HFF-Myc (cell line): ENCODE data around the gene C6orf118.

Source experiments
- DNase-seq: peaks from one replicate; pipeline ENCODE4 v3.0.0-alpha.2; 2011; ENCODE audit warnings: low read depth; ENCODE audit errors: extremely low read depth
- H3K4me3 ChIP-seq: replicated peaks from 2 replicates; pipeline ENCODE4 v1.5.1; 2011; ENCODE audit warnings: low read depth, mild to moderate bottlenecking, control low read depth, low read length
- CTCF ChIP-seq: IDR thresholded peaks from 2 replicates; pipeline ENCODE4 v1.5.1; 2012; ENCODE audit warnings: mild to moderate bottlenecking, low read depth, low read length, control low read depth; ENCODE audit errors: missing control alignments

C6orf118 gene

DNA sequence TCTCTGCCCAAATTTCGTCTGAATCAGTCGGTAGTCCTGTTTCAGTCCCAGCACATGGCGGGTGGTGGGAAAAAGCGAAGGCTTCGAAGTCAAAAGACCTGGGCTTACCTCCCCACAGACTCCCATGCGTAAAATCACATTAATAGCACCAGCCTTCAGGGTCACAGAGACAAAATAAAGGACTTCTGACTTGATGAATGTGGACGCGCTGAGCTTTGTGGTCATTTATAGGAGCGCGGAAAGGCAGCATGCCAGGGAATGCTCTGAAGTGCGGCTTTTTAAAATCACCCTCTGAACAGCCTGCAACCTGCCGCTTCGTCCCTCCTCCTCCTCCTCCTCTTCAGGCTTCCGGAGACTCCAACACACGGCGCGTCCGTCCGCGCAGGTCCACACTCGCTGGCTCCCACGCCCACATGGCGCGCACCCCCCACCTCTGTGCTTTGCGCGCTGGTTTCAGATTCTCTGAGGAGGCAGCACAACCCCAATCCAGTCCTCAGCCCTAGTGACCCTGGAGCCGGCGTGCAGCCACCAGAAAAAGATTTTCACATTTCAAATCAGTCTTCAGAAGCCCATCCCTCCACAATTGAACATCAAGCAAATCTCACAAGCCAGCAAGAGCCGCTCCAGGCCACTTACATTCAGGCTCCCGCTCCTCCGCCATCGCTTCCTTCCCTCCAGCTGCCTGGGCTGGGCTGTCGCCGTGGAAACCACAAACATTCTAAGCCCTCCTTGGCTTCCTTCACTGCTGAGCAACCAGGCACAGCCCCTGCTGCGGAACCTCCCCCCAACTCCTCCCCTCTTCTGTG lies at the start of gene C6orf118:
Gene C6orf118, minus strand, starts transcription at position 680 of the 806 bp plus-strand sequence. Its CDS starts 19 bp downstream, at position 661.
- no peak for DNase-seq
- TF ChIP-seq CTCF = no peak
- no peak within 1 kb of the TSS for H3K4me3 ChIP-seq

DNA sequence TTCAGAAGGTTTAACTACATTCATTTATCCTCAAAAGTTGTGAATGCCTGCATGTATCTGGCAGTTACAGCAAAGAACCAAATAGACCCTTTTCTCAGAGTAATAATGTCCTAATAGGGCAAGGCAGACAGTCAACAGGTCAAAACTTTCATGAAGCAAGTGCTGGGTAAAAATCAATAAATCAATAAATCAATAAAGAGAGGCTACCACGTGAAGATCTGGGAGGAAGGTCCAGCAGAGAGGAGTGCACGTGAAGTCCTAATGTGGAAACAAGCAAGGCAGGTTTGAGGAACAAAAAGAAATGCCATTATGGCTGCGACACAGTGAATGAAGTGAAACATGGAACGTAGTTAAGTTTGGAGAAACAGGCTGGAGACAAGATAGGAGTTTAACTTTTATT lies 36.3 kb upstream of the C6orf118 start:
- H3K4me3 ChIP-seq = no peak overlapping the region
- no peak for TF ChIP-seq CTCF
- no peak for DNase-seq

DNA sequence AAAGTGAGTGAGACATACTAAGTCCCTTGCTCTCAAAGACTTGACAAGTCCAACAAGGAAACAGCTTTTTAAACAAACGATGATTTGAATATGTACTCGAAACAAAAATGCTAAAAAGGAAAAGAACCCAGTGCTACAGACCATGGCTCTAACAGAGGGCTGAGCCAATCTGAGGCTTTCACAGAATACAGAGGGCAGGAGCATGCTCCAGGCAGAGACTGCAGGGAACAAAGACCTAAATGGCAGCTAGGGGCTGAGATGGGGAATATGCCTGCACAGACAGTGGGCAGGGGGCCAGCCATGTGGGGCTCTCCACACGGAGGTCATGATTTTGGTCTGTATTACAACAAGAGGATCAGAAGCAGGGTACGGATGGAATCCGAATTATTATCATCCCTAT lies 31.1 kb upstream of the C6orf118 start:
- TF ChIP-seq CTCF = no peak
- no peak for DNase-seq

GRCh38 chr6:165325609-165326008 lies 16.2 kb upstream of the C6orf118 start:
- no peak overlapping the region for H3K4me3 ChIP-seq
- DNase-seq = no peak
- TF ChIP-seq CTCF = no peak

More for the DNA sequence above, 31.1 kb upstream of the C6orf118 start:
- H3K4me3 ChIP-seq = no peak overlapping the region

DNA sequence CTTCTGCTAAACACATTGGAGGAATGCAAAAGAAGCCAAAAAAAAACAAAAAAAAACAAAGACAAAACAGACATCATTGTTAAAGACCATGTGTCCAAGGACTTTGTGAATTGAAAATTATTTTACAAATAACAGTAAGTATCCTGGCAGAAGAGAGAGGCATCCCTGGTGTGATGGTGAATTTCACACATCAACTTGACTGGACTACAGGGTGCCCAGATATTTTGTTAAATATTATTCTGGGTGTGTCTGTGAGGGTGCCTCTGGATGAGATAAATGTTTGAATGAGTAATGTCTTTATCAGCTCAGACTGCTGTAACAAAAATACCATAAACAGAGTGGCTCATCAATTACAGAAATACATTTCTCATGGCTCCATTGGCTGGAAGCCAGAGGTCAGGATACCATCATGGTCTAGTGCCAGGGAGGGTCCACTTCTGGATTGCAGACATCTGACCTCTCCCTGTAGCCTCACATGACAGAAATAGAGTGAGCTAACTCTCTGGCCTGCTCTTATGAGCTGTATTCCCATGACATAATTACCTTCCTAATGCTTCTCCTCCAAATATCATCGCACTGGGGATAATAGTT lies 12.2 kb upstream of the C6orf118 start:
- no peak for DNase-seq
- TF ChIP-seq CTCF = no peak
- no peak overlapping the region for H3K4me3 ChIP-seq

- no peak overlapping the region for H3K4me3 ChIP-seq
- DNase-seq = no peak
- TF ChIP-seq CTCF = no peak
Observed at GRCh38 chr6:165321150-165321549, 11.7 kb upstream of the C6orf118 start.

DNA sequence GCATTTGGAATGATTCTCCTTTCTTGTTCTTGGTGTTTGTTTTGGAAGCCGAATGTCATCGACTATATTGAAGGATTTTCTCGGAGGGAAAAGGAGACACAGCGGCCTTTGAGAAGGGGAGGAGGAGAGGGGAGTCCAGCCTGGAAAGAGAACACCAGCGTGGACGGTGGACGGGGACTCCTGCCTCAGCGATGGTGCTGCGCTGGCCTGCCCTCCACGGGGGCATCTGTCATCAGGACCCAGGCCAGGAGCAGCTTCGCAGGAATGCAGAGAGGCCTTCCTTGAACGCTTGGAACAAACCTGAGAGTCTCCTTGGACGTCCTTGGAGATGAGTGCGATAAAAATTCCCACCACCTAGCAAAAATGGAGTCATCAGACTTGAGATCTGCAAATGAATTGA lies 8.3 kb upstream of the C6orf118 start:
- H3K4me3 ChIP-seq = no peak overlapping the region
- TF ChIP-seq CTCF = no peak
- no peak for DNase-seq
